OCI-LY7 (cell line): ENCODE data around the gene CORO7. TPM values are rescaled to one million over a fixed set of nuclear protein-coding genes. Genes with fewer than 3 reads are reported as not detected.

Experiments used
- BruUV-seq: library from RNA; stranded (reverse); fragments of 400-500 nt; replicated peaks from 2 replicates; lab custom pipeline; 2021; lab: Mats Ljungman, UMichigan
- CTCF ChIA-PET: fragments of 300-600 bp; sonication (Branson Sonifier 250); formaldehyde crosslinking; loops from one replicate; lab custom pipeline; 2022; ENCODE audit warnings: antibody characterized with exemption; ENCODE audit not compliant: unreplicated experiment; lab: Charles Lee
- POLR2A ChIA-PET: fragments of 300-600 bp; sonication (Branson Sonifier 250); formaldehyde crosslinking; loops from one replicate; lab custom pipeline; 2022; ENCODE audit warnings: antibody characterized with exemption; lab: Charles Lee
- DNase-seq: peaks from one replicate; pipeline ENCODE4 v3.0.0-alpha.2; 2015; ENCODE audit warnings: low spot score
- H2AFZ ChIP-seq: fragments of 200-600 bp; sonication (generic), shearing (Covaris generic); 2 replicates; pipeline ENCODE4 v1.6.1; 2014; ENCODE audit warnings: mild to moderate bottlenecking, antibody characterized with exemption, low read length, moderate library complexity
- H3K27ac ChIP-seq: fragments of 200-600 bp; sonication (generic); 2 replicates; pipeline ENCODE4 v1.5.1; 2014; ENCODE audit warnings: mixed run types, low read depth, mild to moderate bottlenecking, moderate library complexity, low read length, inconsistent platforms; ENCODE audit not compliant: poor library complexity, severe bottlenecking
- H3K36me3 ChIP-seq: fragments of 200-600 bp; sonication (generic); 2 replicates; pipeline ENCODE4 v1.6.1; 2014; ENCODE audit warnings: mild to moderate bottlenecking, antibody characterized with exemption, low read length, moderate library complexity, mixed read lengths; ENCODE audit not compliant: insufficient read depth
- H3K4me1 ChIP-seq: fragments of 200-600 bp; sonication (generic); 2 replicates; pipeline ENCODE4 v1.5.1; 2014; ENCODE audit warnings: mild to moderate bottlenecking, low read length; ENCODE audit not compliant: insufficient read depth, poor library complexity, severe bottlenecking
- H3K4me2 ChIP-seq: fragments of 200-600 bp; sonication (generic); 2 replicates; pipeline ENCODE4 v1.6.1; 2014; ENCODE audit warnings: mild to moderate bottlenecking, low read length
- H3K4me3 ChIP-seq: fragments of 200-600 bp; sonication (generic); 2 replicates; pipeline ENCODE4 v1.5.1; 2014; ENCODE audit warnings: mild to moderate bottlenecking, low read depth, low read length; ENCODE audit not compliant: poor library complexity, severe bottlenecking
- H3K79me2 ChIP-seq: fragments of 200-600 bp; sonication (generic); 2 replicates; pipeline ENCODE4 v1.6.1; 2016; ENCODE audit warnings: low read depth, mild to moderate bottlenecking, low read length, moderate library complexity, mixed read lengths; ENCODE audit not compliant: insufficient read depth
- H3K9me2 ChIP-seq: fragments of 200-600 bp; sonication (generic); 2 replicates; pipeline ENCODE4 v1.6.1; 2016; ENCODE audit warnings: mild to moderate bottlenecking, low read length, mixed read lengths; ENCODE audit not compliant: insufficient read depth
- H3K9me3 ChIP-seq: fragments of 200-600 bp; sonication (generic); 2 replicates; pipeline ENCODE4 v1.6.1; 2014; ENCODE audit warnings: mild to moderate bottlenecking, mixed run types, low read length, mixed read lengths
- H4K20me1 ChIP-seq: fragments of 200-600 bp; sonication (generic); 2 replicates; pipeline ENCODE4 v1.6.1; 2014; ENCODE audit warnings: mild to moderate bottlenecking, antibody characterized with exemption, low read length, moderate library complexity, mixed read lengths; ENCODE audit not compliant: insufficient read depth
- CTCF ChIP-seq: fragments of 200-600 bp; sonication (generic); conservative IDR thresholded peaks from 2 replicates; pipeline ENCODE4 v1.5.1; 2014; ENCODE audit warnings: mild to moderate bottlenecking, antibody characterized with exemption, low read length, moderate library complexity, mixed read lengths
- EZH2phosphoT487 ChIP-seq: fragments of 200-600 bp; sonication (generic); IDR thresholded peaks from 2 replicates; pipeline ENCODE4 v1.6.1; 2018; ENCODE audit warnings: low read depth, borderline replicate concordance, mild to moderate bottlenecking, mixed run types, antibody characterized with exemption, low read length, moderate library complexity, mixed read lengths
- intact Hi-C: fragments of 100-400 bp; cut with micrococcal nuclease; formaldehyde crosslinking; loops from one replicate; pipeline ENCODE4 v1.10.0; 2022; ENCODE audit not compliant: unreplicated experiment
- total RNA-seq, 2 experiments: library from RNA; depleted of rRNA in 1 of 2; stranded (reverse); fragments of >200 nt in 1 of 2; shearing (Covaris generic) in 1 of 2; gene quantifications; 2 replicates each; pipeline ENCODE4 v1.2.3, GENCODE V29; 2014 to 2022

The CORO7 gene
- total RNA-seq, 2 experiments from 2014 or later: 77.2 to 112 TPM

- H3K4me2 ChIP-seq: peak overlapping the region; percentile 74
- intact Hi-C loops: no loop called here
- ChIA-PET CTCF (no interaction called here), POLR2A (interaction anchor here (1.1 kb wide), 1 partner anchor 9 kb away, joined by 3 read pairs; no protein-coding TSS in a partner anchor)
- H3K79me2 ChIP-seq: peaks cover 47% of the 10 kb centered on the region
- peaks cover 5% of the 10 kb centered on the region for H4K20me1 ChIP-seq
- no peak overlapping the region for H3K27ac ChIP-seq
- peaks cover 18% of the 10 kb centered on the region for H3K4me1 ChIP-seq
- TF ChIP-seq EZH2phosphoT487 (no peak), CTCF (no peak)
- DNase-seq: no peak
- H3K9me2 ChIP-seq: no peaks in the 10 kb centered on the region
- no peaks in the 10 kb centered on the region for H3K9me3 ChIP-seq
- no TSS peak for BruUV-seq
- H3K36me3 ChIP-seq: peaks cover 38% of the 10 kb centered on the region
- peak overlapping the region; percentile 99 for H3K4me3 ChIP-seq
- H2AFZ ChIP-seq: no peak overlapping the region
These were observed 67.1 kb downstream of the CORO7 start for GRCh38 chr16:4349332-4349731.

DNA sequence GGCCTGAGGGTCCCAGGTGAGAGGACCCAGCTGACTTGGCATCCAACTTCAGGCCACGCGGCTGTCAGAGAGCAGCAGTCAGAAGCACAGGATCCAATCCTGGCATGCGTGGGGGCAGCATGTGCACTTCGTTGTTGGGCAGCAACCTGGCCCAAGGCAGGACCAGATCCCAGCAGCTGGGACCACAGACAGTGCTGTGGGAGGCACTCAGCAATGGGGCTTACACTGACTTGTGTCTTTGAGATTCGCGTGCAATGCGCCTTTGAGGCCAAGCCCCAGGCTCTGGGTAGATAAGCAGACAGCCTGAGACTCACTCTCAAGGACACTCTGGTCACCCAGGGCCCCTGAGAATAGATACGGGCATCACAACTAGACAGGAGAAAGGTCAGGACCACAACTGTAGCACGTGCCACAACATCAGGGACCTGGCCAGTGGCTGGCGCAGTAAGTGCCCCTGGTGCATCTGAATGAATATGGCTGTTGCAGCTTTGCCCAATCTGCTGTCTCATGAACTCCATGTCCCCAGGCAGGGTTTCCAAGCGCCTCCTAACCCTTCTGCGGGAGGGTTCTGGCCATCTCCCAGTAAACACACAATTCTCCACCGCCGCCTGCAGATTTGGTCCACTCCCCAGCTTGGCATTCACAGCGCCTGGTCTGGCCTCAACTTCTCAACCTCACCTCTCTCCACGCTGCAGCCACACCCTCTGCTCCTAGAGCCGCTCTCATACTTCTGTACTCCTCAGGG, 68.5 kb downstream of the CORO7 start:
- TF ChIP-seq EZH2phosphoT487 (no peak), CTCF (no peak)
- Histone ChIP-seq H3K27ac (no peak overlapping the region), H3K4me2 (0 out of 2 replicates have a peak overlapping the region, but pooled peaks have one; percentile 4), H2AFZ (no peak overlapping the region), H3K36me3 (peaks cover 48% of the 10 kb centered on the region), H3K4me3 (no peak overlapping the region), H3K79me2 (peaks cover 60% of the 10 kb centered on the region), H3K4me1 (peaks cover 18% of the 10 kb centered on the region), H3K9me2 (no peaks in the 10 kb centered on the region), H3K9me3 (no peaks in the 10 kb centered on the region), H4K20me1 (peaks cover 5% of the 10 kb centered on the region)
- no peak for DNase-seq
- CTCF ChIA-PET: no interaction called here
- POLR2A ChIA-PET: no interaction called here
- no TSS peak for BruUV-seq
- intact Hi-C loops: no loop called here

DNA sequence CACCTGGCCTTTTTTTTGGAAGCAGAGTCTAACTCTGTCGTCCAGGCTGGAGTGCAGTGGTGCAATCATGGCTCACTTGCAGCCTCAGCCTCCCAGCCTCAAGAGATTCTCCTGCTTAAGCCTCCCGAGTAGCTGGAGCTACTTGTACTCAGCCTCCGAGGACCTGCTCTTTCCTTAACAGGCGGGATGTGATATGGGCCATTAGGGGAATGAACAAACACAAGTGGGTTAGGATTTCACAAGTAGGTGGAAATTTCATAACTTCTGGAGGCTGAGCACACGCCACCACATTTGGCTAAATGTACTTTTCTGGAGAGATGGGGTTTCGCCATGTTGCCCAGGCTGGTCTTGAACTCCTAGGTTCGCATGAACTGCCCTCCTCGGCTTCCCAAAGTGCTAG, 69.4 kb downstream of the CORO7 start:
- POLR2A ChIA-PET: no interaction called here
- Histone ChIP-seq H3K27ac (no peak overlapping the region), H3K79me2 (peaks cover 60% of the 10 kb centered on the region), H3K9me3 (no peaks in the 10 kb centered on the region), H3K4me1 (peaks cover 17% of the 10 kb centered on the region), H2AFZ (no peak overlapping the region), H3K4me3 (no peak overlapping the region), H3K36me3 (peaks cover 51% of the 10 kb centered on the region), H3K9me2 (no peaks in the 10 kb centered on the region), H3K4me2 (no peak overlapping the region), H4K20me1 (peaks cover 5% of the 10 kb centered on the region)
- intact Hi-C loops: no loop called here
- no peak for TF ChIP-seq EZH2phosphoT487
- TF ChIP-seq CTCF: no peak
- no peak for DNase-seq
- BruUV-seq: no TSS peak
- CTCF ChIA-PET: no interaction called here
